Activated T-cell treated with anti-CD3 and anti-CD28 coated beads for 24 hours (primary cell): ENCODE data around the gene ARL4A.

Experiments
- DNase-seq: peaks from one replicate; pipeline ENCODE4 v3.0.0-alpha.2; 2020; ENCODE audit warnings: low read depth

ARL4A gene

GRCh38 chr7:12726908-12727307 is 39.5 kb downstream of the ARL4A start:
- DNase-seq: no peak

- no peak for DNase-seq
Observed at GRCh38 chr7:12727455-12728191, 40.2 kb downstream of the ARL4A start.

GRCh38 chr7:12728192-12728538 is 40.7 kb downstream of the ARL4A start:
- DNase-seq: no peak

GRCh38 chr7:12729112-12729511 is 41.7 kb downstream of the ARL4A start:
- no peak for DNase-seq

GRCh38 chr7:12730523-12730922 is 43.1 kb downstream of the ARL4A start:
- no peak for DNase-seq

- no peak for DNase-seq
Observed at GRCh38 chr7:12731214-12731656, 43.8 kb downstream of the ARL4A start.

- no peak for DNase-seq
Observed at GRCh38 chr7:12731775-12732174, 44.3 kb downstream of the ARL4A start.

- no peak for DNase-seq
Observed at GRCh38 chr7:12732428-12732827, 45.0 kb downstream of the ARL4A start.

- DNase-seq: no peak
Observed at GRCh38 chr7:12735923-12736322, 48.5 kb downstream of the ARL4A start.

- no peak for DNase-seq
Observed at GRCh38 chr7:12737373-12737772, 49.9 kb downstream of the ARL4A start.

GRCh38 chr7:12737836-12738235 is 50.4 kb downstream of the ARL4A start:
- no peak for DNase-seq

GRCh38 chr7:12738665-12739064 is 51.2 kb downstream of the ARL4A start:
- DNase-seq: no peak
